Kidney (tissue), 14 donors: Measurements from ENCODE around the gene ERBB4. TPM values are rescaled to one million over a fixed set of nuclear protein-coding genes. Genes with fewer than 3 reads are reported as not detected.

ENCODE experiments used
- DNase-seq, 5 donors: peaks; one replicate each; pipeline ENCODE4 v3.0.0-alpha.2; 2013 to 2020
- FAIRE-seq: peaks from 2 replicates; lab custom pipeline; 2012; peaks lifted over from hg19 to GRCh38; lab: Jason Lieb, UNC
- H3K27ac ChIP-seq, 2 donors: one replicate each; pipeline ENCODE4 v1.7.0; 2013; ENCODE audit warnings: low read depth in 2 of 2, low read length in 2 of 2, inconsistent platforms in 1 of 2
- H3K27me3 ChIP-seq: one replicate; pipeline ENCODE4 v1.7.1; 2013; ENCODE audit warnings: low read length, inconsistent platforms; ENCODE audit not compliant: control insufficient read depth, insufficient read depth
- H3K36me3 ChIP-seq, 3 donors: one replicate each; pipeline versions ENCODE4 v1.7.0 to v1.7.1; 2013; ENCODE audit warnings: low read length in 3 of 3, control low read depth in 1 of 3, inconsistent platforms in 1 of 3; ENCODE audit not compliant: insufficient read depth in 3 of 3, control insufficient read depth in 2 of 3
- H3K4me1 ChIP-seq, 3 donors: one replicate each; pipeline versions ENCODE4 v1.7.0 to v1.7.1; 2013; ENCODE audit warnings: low read length in 3 of 3, inconsistent platforms in 1 of 3, low read depth in 1 of 3; ENCODE audit not compliant: control insufficient read depth in 2 of 3, insufficient read depth in 2 of 3
- H3K4me3 ChIP-seq, 3 donors: one replicate each; pipeline versions ENCODE4 v1.7.0 to v1.8.1; 2013; ENCODE audit warnings: low read length in 3 of 3, control low read depth in 1 of 3, inconsistent platforms in 1 of 3
- H3K9ac ChIP-seq, 3 donors: one replicate each; pipeline versions ENCODE4 v1.7.0 to v1.7.1; 2013; ENCODE audit warnings: low read length in 3 of 3, control low read depth in 1 of 3, inconsistent platforms in 1 of 3
- H3K9me3 ChIP-seq, 3 donors: one replicate each; pipeline versions ENCODE4 v1.7.0 to v1.7.1; 2013; ENCODE audit warnings: low read length in 3 of 3, control low read depth in 1 of 3, inconsistent platforms in 1 of 3; ENCODE audit not compliant: control insufficient read depth in 2 of 3, insufficient read depth in 1 of 3
- CTCF ChIP-seq: IDR thresholded peaks from 3 replicates; pipeline ENCODE4 v1.5.1; 2012; ENCODE audit warnings: mild to moderate bottlenecking, moderate library complexity, borderline replicate concordance; ENCODE audit not compliant: insufficient read depth; ENCODE audit errors: extremely low read depth
- intact Hi-C: fragments of 100-400 bp; cut with DNase I; formaldehyde crosslinking; loops from one replicate; pipeline ENCODE4 v1.11.1; 2022
- polyA plus RNA-seq: library from polyadenylated mRNA; stranded (reverse); fragments of 350-450 nt; fragmentation: Illumina TruSeq; extraction: RNeasy Lipid Tissue Mini Kit (QIAGEN cat#74804); gene quantifications from one replicate; pipeline ENCODE4 v1.2.3, GENCODE V29; 2014; ENCODE audit warnings: low read depth, low replicate concordance; ENCODE audit not compliant: insufficient read depth
- total RNA-seq: library from RNA; stranded (reverse); fragmentation: NEBNext Ultra II Directional; extraction: Animal tissue kit (Norgen Biotek cat#: 25700); gene quantifications from one replicate; pipeline ENCODE4 v1.2.1, GENCODE V29; 2021
- donor health status: control.
- donor health status: control.
- donor health status: control.
- donor health status: control.
- donor health status: control.
- donor health status: DM: yes; HTN: yes; CAD: no.
- donor health status: Normal renal cell carcinoma (clear cell type).

ERBB4 gene
- total and polyA plus RNA-seq, 2 donors from 2014 or later: 3.9 to 152 TPM

- no peaks in the 10 kb centered on the region for H3K36me3 ChIP-seq
- H3K9ac ChIP-seq: no peak overlapping the region
- TF ChIP-seq CTCF: no peak
- no peaks in the 10 kb centered on the region for H3K4me1 ChIP-seq
- FAIRE-seq (no peak), DNase-seq (peak; percentile 16 to 55 (median 37))
- H3K4me3 ChIP-seq: no peak overlapping the region
- H3K27me3 ChIP-seq: no peaks in the 10 kb centered on the region
- intact Hi-C loops: no loop called here
- no peak overlapping the region for H3K27ac ChIP-seq
- H3K9me3 ChIP-seq: no peaks in the 10 kb centered on the region
These were observed 1083.9 kb downstream of the ERBB4 start for GRCh38 chr2:211454679-211455078.

- H3K36me3 ChIP-seq: no peaks in the 10 kb centered on the region
- DNase-seq: no peak
- intact Hi-C loops: no loop called here
- TF ChIP-seq CTCF: no peak
- no peaks in the 10 kb centered on the region for H3K9me3 ChIP-seq
- no peaks in the 10 kb centered on the region for H3K4me1 ChIP-seq
- no peak overlapping the region for H3K4me3 ChIP-seq
- H3K9ac ChIP-seq: no peak overlapping the region
- H3K27me3 ChIP-seq: no peaks in the 10 kb centered on the region
- H3K27ac ChIP-seq: no peak overlapping the region
- no peak for FAIRE-seq
These were observed 1085.2 kb downstream of the ERBB4 start for GRCh38 chr2:211453311-211453887.

- FAIRE-seq (no peak), DNase-seq (no peak)
- Histone ChIP-seq H3K9me3 (no peaks in the 10 kb centered on the region), H3K27ac (no peak overlapping the region), H3K9ac (no peak overlapping the region), H3K36me3 (no peaks in the 10 kb centered on the region), H3K4me3 (no peak overlapping the region), H3K27me3 (no peaks in the 10 kb centered on the region), H3K4me1 (no peaks in the 10 kb centered on the region)
- no peak for TF ChIP-seq CTCF
- intact Hi-C loops: no loop called here
These were observed 1087.0 kb downstream of the ERBB4 start for GRCh38 chr2:211451642-211452041.

GRCh38 chr2:211449819-211450218, 1088.8 kb downstream of the ERBB4 start:
- intact Hi-C loops: no loop called here
- Histone ChIP-seq H3K9ac (no peak overlapping the region), H3K4me1 (no peaks in the 10 kb centered on the region), H3K4me3 (no peak overlapping the region), H3K36me3 (no peaks in the 10 kb centered on the region), H3K27me3 (no peaks in the 10 kb centered on the region), H3K27ac (no peak overlapping the region), H3K9me3 (no peaks in the 10 kb centered on the region)
- no peak for TF ChIP-seq CTCF
- FAIRE-seq: no peak
- no peak for DNase-seq
